Measurements from ENCODE around the gene ARSB.

ARSB gene

GRCh38 chr5:78801413-78801812, 183.7 kb downstream of the ARSB start:
- no peak for DNase-seq

- no peak for DNase-seq
These were observed 185.7 kb downstream of the ARSB start for GRCh38 chr5:78799266-78800017.

GRCh38 chr5:78798673-78799029, 186.5 kb downstream of the ARSB start:
- DNase-seq, result no peak

DNA sequence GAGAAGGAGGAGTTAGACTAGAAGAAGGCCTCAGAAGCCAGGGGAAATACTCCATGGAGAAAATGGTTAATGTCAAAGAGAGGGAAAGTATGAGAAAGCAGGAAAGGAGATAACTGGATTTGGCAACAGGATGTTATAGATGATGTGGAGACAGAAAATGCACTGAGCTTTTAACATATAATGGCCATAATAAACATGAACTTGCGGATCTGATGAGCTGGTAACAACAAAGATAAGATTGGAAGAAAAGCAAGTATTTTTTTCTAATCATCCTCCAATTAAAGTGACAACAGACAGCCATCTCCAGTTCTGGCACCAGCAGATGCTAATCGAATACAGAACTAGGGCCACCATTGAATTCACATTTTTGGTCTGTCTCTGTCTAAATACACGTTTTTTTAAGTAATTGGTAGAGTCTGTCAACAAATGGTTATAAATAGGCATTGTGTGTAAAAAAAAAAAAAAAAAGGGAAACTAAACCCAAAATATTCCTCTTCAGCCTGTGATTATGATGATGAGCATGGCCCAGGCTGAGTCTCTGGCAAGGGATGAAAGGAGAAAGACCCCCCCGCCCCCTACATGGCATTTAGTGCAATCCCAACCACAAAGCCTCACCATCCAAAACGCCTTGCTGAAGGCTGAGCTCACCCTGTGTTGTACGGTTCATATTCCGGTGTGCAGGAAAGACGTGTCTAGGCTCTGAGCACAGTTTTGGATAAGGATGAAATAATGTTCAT, 187.0 kb downstream of the ARSB start:
- DNase-seq, result no peak

DNA sequence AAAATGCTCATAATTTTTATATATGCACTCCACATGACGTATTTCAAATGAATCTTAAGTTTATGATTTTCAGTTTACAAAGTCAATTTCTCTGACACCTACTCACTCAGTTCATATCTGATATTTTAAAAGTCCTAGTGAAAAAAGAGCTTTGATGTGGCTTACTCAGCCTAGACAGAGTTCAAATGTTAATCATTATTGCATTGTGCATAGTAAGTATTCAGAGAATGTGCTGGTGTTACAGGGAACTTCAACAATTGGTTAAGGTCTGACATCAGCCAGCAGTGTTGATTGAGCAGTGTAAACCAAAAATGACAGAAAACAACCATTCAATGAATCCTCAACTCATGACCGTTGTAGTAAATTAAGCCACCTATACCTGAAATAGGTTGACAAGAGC, 189.4 kb downstream of the ARSB start:
- DNase-seq, result no peak

GRCh38 chr5:78794693-78795215, 190.4 kb downstream of the ARSB start:
- no peak for DNase-seq

- no peak for DNase-seq
These were observed 191.0 kb downstream of the ARSB start for GRCh38 chr5:78793907-78794662.

DNA sequence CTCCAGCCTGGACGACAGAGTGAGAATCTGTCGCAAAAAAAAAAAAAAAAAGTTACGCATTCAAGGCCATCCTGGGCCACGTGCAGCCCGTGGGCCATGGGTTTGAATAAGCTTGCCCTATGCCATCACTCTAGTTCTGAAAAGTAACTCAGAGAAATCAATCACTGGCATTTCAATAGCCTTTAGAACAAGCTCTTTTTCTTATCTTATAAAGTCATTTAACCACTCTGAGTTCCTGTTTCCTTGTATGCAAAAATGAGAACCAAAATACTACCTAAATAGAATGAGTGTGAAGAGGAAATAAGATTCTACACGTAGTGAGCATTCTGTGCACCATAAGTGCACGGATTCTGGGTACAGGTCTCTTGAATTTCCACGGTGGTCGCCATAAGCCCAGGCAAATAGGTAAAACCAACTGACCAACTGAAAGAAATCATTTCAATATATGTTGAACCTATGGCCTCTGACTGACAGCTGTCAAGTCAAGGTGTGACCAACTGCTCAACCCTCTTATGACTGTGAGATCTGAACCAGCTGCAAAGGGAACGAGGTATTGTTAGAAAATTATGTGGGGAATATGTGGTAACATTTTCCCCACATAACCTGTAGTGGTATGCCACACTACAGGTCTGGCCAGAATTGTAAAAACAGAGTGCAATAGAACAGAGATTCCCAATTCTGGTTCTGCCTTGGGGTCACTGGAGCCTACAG, 192.6 kb downstream of the ARSB start:
- DNase-seq, result no peak

GRCh38 chr5:78791501-78792100, 193.5 kb downstream of the ARSB start:
- DNase-seq, result no peak

- DNase-seq, result no peak
These were observed 197.3 kb downstream of the ARSB start for GRCh38 chr5:78787783-78788182.

GRCh38 chr5:78785454-78785853, 199.7 kb downstream of the ARSB start:
- no peak for DNase-seq

GRCh38 chr5:78783434-78784130, 201.5 kb downstream of the ARSB start:
- no peak for DNase-seq

GRCh38 chr5:78782728-78783127, 202.4 kb downstream of the ARSB start:
- no peak for DNase-seq

DNA sequence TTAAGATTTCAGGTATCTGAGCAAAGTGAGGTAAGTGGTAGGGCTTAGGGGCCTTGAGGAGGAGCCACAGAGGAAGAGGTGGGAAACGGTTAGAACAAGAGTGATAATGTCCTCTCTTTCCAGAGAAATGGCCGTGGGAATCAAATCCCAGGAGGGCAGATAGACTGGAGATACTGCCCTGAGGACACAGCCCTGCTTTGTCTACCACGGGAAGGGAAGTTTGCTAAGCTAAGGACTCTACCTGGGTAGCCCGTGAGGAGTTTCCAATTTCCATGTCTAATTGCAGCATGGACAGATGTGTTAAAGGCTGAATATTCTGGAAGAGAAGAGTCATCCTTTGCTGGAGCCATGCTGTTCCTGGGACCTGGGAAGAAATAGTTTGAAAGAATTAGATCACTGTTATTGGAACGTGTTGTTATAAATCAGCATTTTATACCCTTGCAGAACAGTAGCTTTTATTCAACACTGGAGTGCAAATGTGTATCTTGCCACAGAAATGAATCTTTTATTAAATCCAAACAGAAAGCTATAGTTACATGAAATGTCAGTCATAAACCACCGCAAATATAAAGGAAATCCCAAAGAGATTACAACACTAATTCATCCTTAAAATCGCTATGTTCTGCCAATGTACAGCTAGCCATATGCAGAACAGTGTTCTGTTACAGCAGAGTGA, 203.4 kb downstream of the ARSB start:
- DNase-seq, result no peak

DNA sequence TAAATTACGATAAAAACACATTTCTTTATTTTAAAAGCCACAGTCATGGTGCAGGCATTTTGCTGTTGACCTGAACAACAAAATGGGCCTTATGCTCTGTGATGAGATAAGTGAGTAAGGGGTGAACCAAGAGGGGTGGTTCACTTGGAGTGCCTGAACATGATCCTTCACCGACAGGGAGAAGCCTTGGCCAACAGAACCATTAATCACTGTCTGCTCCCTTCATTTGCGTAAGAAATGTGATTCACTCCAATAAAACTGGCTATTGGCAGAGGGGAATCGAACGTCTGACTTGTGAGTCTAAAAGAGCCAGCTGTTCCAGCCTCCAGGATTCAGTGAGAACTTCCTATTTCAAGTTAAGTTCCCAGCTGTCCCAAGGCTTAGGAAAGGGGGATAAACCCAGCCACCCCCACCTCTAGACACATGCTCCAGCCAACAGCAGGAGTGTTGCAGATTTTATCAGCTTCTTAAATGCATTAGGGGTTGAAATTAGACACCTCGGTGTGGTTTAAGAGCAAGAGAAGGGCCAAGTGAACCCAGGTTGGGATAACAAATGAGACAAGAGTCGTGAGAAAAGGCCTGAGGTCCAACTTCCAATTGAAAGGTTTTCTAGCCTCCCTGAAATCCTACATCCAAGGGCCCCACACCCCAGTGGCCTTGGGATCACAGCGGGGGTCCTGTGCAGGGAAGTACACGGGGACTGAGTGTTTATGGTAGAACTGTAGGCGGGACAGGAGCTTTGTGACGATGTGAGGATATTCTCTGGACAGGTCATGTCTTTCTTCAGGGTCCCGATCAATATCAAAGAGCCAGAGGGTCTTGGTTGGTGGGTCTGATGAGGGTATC, 205.1 kb downstream of the ARSB start:
- DNase-seq, result no peak

- DNase-seq, result no peak
These were observed 205.8 kb downstream of the ARSB start for GRCh38 chr5:78779262-78779661.

DNA sequence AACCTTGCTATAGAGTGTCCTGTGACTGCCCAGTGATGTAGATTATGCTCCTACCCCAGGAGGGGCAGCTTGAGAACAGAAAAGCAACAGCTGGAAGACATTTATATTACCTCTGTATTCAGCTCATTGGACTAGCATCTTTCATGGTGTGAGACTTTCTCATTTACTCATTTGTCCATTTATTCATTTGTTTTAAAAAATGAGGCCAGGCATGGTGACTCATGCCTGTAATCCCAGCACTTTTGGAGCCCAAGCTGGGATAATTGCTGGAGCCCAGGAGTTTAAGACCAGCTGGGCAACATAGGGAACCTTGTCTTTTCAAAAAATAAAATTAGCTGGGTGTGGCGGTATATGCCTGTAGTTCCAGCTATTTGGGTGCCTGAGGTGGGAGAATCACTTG, 206.6 kb downstream of the ARSB start:
- no peak for DNase-seq

GRCh38 chr5:78777901-78778300, 207.2 kb downstream of the ARSB start:
- no peak for DNase-seq

DNA sequence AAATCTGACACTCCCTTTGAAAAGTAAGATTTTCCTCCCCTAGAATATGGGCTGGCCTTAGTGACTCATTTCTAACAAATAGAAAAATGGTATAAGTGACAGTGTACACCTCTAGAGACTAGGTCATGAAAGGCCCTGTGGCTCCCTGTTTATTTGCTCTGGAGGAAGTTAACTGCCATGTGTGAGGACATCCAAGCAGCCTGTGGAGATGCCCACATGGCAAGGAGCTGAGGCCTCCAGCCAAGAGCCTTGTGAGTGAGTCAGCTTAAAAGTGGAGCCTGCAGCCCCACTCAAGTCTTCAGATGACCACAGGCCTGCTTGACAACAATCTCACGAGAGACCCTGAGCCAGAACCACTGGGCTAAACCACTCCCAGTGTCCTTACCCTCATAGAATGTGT, 208.5 kb downstream of the ARSB start:
- DNase-seq, result no peak

DNA sequence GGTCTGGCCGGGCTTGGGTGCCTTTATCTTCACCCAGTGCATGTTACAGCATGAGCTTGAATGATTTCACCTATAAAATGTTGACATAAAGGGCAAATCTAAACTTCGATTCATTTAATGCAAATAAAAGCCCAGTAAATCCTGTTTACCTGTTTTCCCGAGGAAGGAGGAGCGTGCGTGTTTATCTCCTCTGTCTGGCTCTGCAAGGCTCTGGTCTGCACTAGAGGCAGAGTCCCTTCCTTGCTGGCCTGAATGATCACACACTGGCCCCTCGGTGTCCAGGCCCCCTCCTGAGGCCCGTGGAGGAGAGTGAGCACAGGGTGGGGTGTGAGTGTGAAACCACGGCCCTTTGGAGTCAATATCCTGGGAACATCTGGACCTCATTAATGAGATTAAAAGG, 211.5 kb downstream of the ARSB start:
- no peak for DNase-seq

Data from cerebellar nuclear complex (tissue), 1 donor.